Smooth muscle cell (in vitro differentiated cells): ENCODE data around the gene SLC11A1. TPM values are rescaled to one million over a fixed set of nuclear protein-coding genes. Genes with fewer than 3 reads are reported as not detected.

Experiments used
- DNase-seq: peaks from one replicate; lab custom pipeline; 2025; ENCODE audit not compliant: unreplicated experiment; lab: John Stamatoyannopoulos, UW
- H2AFZ ChIP-seq: fragments of 200-600 bp; sonication (generic); 2 replicates; pipeline ENCODE4 v1.6.0; 2016; ENCODE audit warnings: antibody characterized with exemption, low read depth, mild to moderate bottlenecking
- H3F3A ChIP-seq: fragments of 200-600 bp; sonication (generic); 2 replicates; pipeline ENCODE4 v1.6.0; 2017; ENCODE audit warnings: antibody characterized with exemption, low read depth
- H3K27ac ChIP-seq: fragments of 200-600 bp; sonication (generic); 2 replicates; pipeline ENCODE4 v1.5.1; 2016; ENCODE audit warnings: low read depth, mild to moderate bottlenecking
- H3K27me3 ChIP-seq: fragments of 200-600 bp; sonication (generic); 2 replicates; pipeline ENCODE4 v1.6.1; 2016; ENCODE audit warnings: low read depth, mild to moderate bottlenecking
- H3K36me3 ChIP-seq: fragments of 200-600 bp; sonication (generic); 2 replicates; pipeline ENCODE4 v1.5.1; 2016; ENCODE audit warnings: low read depth
- H3K4me1 ChIP-seq: fragments of 200-600 bp; sonication (generic); 2 replicates; pipeline ENCODE4 v1.5.1; 2016; ENCODE audit warnings: low read depth
- H3K4me2 ChIP-seq: fragments of 200-600 bp; sonication (generic); 2 replicates; pipeline ENCODE4 v1.6.0; 2016; ENCODE audit warnings: mild to moderate bottlenecking
- H3K4me3 ChIP-seq: fragments of 200-600 bp; sonication (generic); 2 replicates; pipeline ENCODE4 v1.5.1; 2016; ENCODE audit warnings: mild to moderate bottlenecking
- H3K79me2 ChIP-seq: fragments of 200-600 bp; sonication (generic); 2 replicates; pipeline ENCODE4 v1.6.0; 2016; ENCODE audit warnings: low read depth, mild to moderate bottlenecking
- H3K9ac ChIP-seq: fragments of 200-600 bp; sonication (generic); 2 replicates; pipeline ENCODE4 v1.6.0; 2016; ENCODE audit warnings: low read depth
- H3K9me3 ChIP-seq: fragments of 200-600 bp; sonication (generic); replicated peaks from 2 replicates; pipeline ENCODE4 v1.5.1; 2016; ENCODE audit warnings: low read depth
- H4K20me1 ChIP-seq: fragments of 200-600 bp; sonication (generic); 2 replicates; pipeline ENCODE4 v1.6.0; 2016; ENCODE audit warnings: low read depth
- WGBS: methylation state at CpG from one replicate; pipeline ENCODE4 v1.1.7; 2016; ENCODE audit warnings: low lambda C conversion rate; 5-methylcytosine and 5-hydroxymethylcytosine counted together
- polyA plus RNA-seq: library from polyadenylated mRNA; unstranded; fragments of >200 nt; fragmentation: Nextera tagmentation; extraction: Ambion mirVana; gene quantifications from 2 replicates; pipeline ENCODE4 v1.2.1, GENCODE V29; 2016
- total RNA-seq: library from RNA; depleted of rRNA; stranded (reverse); fragments of >200 nt; gene quantifications from 2 replicates; pipeline ENCODE4 v1.2.3, GENCODE V29; 2014
- TF ChIP-seq, protein P1 (sequence below): fragments of 200-600 bp; sonication (generic); IDR thresholded peaks from 2 replicates; pipeline ENCODE4 v1.5.1; 2017; ENCODE audit warnings: borderline replicate concordance, mild to moderate bottlenecking, antibody characterized with exemption; ENCODE audit not compliant: insufficient read depth, poor library complexity, severe bottlenecking

SLC11A1 gene
- total and polyA plus RNA-seq, 2 experiments from 2014 or later, result 0.31 to 0.38 TPM

DNA sequence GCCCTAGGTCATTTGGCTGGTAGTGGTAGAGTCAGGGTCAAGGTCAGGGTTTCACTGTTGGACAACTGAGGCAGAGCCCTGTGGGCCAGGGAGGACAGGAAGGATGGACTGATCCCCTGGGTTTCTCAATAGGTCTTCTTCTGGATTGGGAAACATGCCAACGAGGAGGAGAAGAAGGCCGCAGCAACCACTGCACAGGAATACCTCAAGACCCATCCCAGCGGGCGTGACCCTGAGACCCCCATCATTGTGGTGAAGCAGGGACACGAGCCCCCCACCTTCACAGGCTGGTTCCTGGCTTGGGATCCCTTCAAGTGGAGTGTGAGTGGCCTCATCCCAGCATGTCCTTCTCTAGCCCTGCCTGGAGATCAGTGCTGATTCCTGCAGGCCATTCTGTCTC is 54.9 kb downstream of the SLC11A1 start:
- Histone ChIP-seq H3F3A (no peaks in the 10 kb centered on the region), H2AFZ (no peak overlapping the region), H3K27ac (no peak overlapping the region), H3K9ac (no peak overlapping the region), H3K9me3 (no peaks in the 10 kb centered on the region), H3K36me3 (no peaks in the 10 kb centered on the region), H4K20me1 (no peaks in the 10 kb centered on the region), H3K4me2 (no peak overlapping the region), H3K4me3 (no peak overlapping the region), H3K4me1 (no peaks in the 10 kb centered on the region), H3K27me3 (no peaks in the 10 kb centered on the region), H3K79me2 (no peaks in the 10 kb centered on the region)
- 96% methylated on average over 5 of the region's 5 CpGs for WGBS
- no peak for DNase-seq
- TF ChIP-seq, protein P1, sequence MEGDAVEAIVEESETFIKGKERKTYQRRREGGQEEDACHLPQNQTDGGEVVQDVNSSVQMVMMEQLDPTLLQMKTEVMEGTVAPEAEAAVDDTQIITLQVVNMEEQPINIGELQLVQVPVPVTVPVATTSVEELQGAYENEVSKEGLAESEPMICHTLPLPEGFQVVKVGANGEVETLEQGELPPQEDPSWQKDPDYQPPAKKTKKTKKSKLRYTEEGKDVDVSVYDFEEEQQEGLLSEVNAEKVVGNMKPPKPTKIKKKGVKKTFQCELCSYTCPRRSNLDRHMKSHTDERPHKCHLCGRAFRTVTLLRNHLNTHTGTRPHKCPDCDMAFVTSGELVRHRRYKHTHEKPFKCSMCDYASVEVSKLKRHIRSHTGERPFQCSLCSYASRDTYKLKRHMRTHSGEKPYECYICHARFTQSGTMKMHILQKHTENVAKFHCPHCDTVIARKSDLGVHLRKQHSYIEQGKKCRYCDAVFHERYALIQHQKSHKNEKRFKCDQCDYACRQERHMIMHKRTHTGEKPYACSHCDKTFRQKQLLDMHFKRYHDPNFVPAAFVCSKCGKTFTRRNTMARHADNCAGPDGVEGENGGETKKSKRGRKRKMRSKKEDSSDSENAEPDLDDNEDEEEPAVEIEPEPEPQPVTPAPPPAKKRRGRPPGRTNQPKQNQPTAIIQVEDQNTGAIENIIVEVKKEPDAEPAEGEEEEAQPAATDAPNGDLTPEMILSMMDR, result no peak

DNA sequence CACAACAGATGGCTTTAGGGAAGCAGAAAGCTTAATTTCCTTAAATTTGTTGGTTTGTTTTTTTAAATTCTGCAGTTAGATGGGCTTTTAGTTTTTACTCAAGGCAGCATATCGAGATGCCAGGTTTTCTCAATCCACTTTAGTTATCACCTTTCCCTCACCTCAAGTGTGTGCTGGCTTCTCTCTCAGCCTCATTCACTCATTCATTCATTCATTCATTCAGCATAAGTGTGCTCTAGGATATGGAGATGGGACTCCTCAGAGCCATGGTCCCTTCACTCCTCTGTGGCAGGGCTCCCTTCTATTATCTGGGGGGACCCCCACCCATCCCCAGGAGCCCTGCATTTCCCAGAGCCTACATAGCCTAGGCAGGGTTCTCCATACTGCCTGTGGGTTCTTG is 55.9 kb downstream of the SLC11A1 start:
- Histone ChIP-seq H3K36me3 (no peaks in the 10 kb centered on the region), H3K79me2 (no peaks in the 10 kb centered on the region), H3K4me3 (no peak overlapping the region), H3K4me2 (no peak overlapping the region), H3K9me3 (no peaks in the 10 kb centered on the region), H3K4me1 (no peaks in the 10 kb centered on the region), H3K27ac (no peak overlapping the region), H3K9ac (no peak overlapping the region), H3F3A (no peaks in the 10 kb centered on the region), H2AFZ (no peak overlapping the region), H4K20me1 (no peaks in the 10 kb centered on the region), H3K27me3 (no peaks in the 10 kb centered on the region)
- WGBS, result 100% methylated on average over 1 of the region's 1 CpG
- TF ChIP-seq, protein P1, result no peak
- DNase-seq, result no peak

DNA sequence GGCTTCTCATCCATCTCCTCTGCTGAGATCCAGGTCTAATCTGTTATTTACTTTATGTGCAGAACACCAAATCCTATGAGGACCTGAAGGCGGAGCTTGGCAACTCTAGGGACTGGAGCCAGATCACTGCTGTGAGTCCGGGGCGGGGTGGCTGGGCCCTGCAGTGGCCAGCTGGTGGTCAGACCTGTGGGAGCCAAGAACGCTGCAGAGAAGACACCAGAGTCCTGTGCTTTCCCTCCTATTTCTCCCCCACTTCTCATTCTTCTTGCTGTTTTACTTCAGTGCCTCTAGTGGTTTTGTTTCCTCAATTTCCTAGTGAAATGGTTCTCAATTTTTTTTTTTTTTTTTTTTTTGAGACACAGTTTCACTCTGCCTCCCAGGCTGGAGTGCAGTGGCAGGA is 56.5 kb downstream of the SLC11A1 start:
- H3K27ac ChIP-seq, result no peak overlapping the region

More for the DNA sequence above, 56.5 kb downstream of the SLC11A1 start:
- Histone ChIP-seq H3K4me2 (no peak overlapping the region), H3K9ac (no peak overlapping the region), H3F3A (no peaks in the 10 kb centered on the region), H3K27me3 (no peaks in the 10 kb centered on the region), H3K79me2 (no peaks in the 10 kb centered on the region), H3K4me1 (no peaks in the 10 kb centered on the region), H3K9me3 (no peaks in the 10 kb centered on the region), H4K20me1 (no peaks in the 10 kb centered on the region), H3K4me3 (no peak overlapping the region), H2AFZ (no peak overlapping the region), H3K36me3 (no peaks in the 10 kb centered on the region)
- 78% methylated on average over 4 of the region's 4 CpGs for WGBS
- TF ChIP-seq, protein P1, result no peak
- no peak for DNase-seq
